GM21515 (cell line): ENCODE measurements around the gene CORO2B.
"Not testable (repeated sequence)": the region's sequence is repeated elsewhere in the genome, so short reads cannot be mapped to it uniquely, and the experiment has no call there.

Experiments used
- ATAC-seq: cut with Tn5 transposase; IDR thresholded peaks from one replicate; pipeline ENCODE4 v1.9.1; 2021; ENCODE audit not compliant: unreplicated experiment

CORO2B gene

GRCh38 chr15:68644083-68644904, 65.5 kb downstream of the CORO2B start:
- ATAC-seq = no peak

- ATAC-seq = no peak
Observed at GRCh38 chr15:68644996-68645395, 66.2 kb downstream of the CORO2B start.

- no peak for ATAC-seq
Observed at GRCh38 chr15:68646156-68646555, 67.4 kb downstream of the CORO2B start.

GRCh38 chr15:68646696-68647095, 67.9 kb downstream of the CORO2B start:
- no peak for ATAC-seq

DNA sequence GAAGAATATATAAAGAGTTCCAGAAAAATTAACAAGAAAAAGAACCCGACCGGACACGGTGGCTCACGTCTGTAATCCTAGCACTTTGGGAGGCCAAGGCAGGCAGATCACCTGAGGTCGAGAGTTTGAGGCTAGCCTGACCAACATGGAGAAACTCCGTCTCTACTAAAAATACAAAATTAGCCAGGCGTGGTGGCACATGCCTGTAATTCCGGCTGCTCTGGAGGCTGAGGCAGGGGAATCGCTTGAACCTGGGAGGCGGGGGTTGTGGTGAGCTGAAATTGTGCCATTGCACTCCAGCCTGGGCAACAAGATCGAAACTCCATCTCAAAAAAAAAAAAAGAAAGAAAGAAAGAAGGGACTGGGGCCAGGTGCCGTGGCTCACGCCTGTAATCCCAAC, 68.6 kb downstream of the CORO2B start:
- ATAC-seq = not testable (repeated sequence)

GRCh38 chr15:68650901-68651709, 72.3 kb downstream of the CORO2B start:
- ATAC-seq = no peak

GRCh38 chr15:68651916-68652525, 73.2 kb downstream of the CORO2B start:
- ATAC-seq = no peak

GRCh38 chr15:68653031-68653635, 74.3 kb downstream of the CORO2B start:
- ATAC-seq = no peak

- ATAC-seq = no peak
Observed at GRCh38 chr15:68653801-68654200, 75.0 kb downstream of the CORO2B start.

DNA sequence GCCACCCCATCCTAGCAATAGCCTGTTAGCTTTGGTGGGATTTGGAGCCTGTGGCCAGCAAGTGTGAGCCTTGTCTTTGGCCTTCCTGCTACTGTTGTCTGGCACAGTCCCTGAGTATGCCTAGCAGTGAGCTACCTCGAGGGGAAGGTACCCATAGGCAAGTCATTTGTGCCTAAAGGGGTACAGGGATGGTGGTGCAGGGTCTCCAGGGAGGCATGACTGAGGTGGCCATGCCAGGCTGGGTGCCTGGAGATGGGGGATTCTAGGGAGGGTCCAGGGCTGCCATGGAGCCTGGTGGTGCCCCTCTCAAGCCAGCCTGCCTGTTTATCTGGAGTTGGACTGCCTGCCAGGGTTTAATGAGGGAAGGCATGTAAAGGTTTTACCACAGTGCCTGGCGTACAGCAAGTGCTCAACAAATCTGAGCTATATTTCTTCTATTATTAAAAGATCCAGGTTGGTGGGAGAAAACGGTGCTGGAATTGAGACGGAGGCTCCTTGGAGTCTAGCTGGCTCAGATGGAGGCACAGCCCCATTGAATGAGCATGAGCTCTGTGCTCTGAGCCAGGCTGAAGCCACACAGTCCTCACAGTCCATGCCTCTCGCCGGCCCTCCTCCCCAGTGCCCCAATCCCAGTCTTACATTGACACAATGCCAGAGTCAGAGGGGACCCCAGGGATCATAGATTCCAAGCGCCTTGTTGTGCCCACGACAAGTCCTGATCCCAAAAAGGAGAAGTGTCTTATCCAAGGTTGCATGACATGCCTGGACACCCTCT, 76.2 kb downstream of the CORO2B start:
- ATAC-seq = no peak

DNA sequence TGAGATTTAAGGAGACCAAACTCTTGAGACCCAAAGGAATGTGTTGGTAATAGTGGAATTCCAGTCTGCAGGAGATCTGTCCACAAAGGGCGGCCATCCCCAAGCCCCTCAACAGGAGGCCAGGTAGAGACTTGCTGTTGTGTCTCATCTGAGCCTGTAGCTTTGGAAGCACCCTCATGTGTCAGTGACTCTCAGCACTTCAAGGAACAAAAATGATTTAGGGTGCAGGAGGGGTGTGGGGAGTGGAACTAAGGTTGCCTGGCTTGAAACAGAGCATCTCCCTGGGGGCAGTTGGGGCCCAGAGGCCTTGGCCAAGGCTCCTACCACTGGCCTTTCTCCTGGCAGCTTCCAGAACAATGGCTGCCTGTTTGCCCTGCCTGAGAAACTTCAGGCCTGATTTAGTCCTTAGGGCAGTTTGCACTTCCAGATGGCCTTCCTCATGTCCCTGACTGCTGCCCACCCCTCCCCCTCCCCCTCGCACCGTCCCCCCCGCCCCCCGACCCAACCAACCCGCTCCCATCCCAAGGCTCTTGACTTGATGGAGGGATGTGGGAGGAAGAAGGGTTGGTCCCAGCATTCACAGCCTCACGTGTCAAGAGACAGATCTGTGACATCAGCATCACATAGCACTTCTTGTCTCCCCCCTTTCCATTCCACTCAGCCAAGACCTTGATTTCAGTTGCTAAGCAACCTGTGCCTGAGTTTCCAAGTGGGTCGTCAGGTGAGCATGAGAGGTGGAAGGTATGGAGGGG, 77.1 kb downstream of the CORO2B start:
- no peak for ATAC-seq

DNA sequence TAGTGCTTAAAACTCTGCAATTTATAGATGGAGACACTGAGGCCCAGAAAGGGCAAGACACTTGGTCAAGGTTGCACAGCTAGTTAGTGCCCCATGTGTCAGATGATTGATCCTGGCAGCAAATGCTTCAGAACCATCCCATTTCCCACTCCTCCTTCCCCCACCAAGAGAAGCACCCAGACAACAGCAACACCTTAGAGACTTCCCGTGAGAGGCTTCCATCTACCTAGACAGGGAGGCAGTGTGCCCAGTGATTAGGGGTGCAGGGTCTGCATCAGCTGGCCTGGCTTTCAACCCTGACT, 77.6 kb downstream of the CORO2B start:
- no peak for ATAC-seq

DNA sequence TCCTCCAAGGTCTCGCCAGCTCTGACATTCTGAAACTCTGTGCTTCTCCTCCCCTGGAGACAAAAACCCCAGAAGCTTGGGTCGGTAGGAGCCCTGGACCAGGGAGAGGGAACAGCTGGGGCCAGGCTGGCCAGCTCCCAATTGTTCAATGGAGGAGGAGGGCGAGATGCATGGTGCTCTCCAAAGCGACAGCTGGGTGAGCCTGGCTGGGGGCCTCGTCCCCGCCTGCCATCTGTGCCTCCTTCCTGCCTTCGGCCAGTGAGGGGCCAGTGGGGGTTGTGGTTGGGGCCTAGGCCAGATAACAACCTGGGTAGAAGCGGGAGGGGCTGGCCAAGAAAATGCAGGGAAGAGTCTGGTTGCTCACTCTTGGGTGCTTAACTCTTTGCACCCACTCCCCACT, 79.4 kb downstream of the CORO2B start:
- ATAC-seq = no peak

DNA sequence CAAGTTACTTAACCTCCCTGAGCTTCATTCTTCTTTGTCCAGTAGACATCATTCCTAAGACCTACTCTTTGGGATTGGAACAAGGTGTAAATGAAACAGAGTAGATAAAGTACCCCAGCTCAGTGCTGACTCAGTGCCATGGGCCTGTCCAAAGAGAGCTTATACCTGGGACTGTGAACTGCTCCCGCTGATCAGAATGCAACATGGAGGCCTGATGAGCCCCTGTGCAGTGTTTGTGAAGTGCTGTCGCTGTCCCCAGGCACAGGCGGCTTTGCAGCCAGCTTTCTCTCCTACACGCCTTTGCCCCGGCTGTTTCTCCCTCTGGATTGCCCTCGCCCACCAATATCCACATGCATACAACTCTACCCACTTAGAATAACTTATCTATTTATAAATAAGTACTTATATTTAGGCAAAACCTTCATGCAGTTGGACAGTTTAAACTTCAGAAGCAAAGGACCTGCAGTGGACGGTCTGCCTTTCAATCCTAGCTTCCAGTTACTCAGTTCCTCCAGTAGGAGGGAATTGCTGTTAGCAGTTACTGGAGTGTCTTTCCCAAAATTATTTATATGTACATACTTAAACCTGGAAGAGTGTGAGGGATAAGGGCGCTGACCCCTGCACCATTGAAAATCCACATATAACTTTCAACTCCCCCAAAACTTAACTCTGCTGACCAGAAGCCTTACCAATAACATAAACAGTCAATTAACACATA, 80.0 kb downstream of the CORO2B start:
- ATAC-seq = no peak

DNA sequence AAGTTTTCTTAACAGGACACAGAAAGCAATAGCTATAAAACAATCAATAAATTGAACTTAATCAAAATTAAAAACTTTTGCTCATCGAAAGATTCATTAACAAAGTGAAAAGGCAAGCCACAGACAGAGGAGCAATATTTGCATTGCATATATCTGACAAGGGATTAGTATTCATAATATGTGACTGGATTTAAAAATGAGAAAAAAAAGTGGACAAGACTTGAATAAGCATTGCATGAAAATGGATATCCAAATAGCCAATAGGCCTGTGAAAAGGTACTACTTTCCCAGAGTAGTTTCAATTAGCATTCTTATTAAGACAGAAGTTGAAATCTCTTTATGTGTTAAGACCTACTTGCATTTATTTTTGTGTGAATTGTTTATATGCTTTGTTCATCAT, 84.7 kb downstream of the CORO2B start:
- ATAC-seq = no peak

DNA sequence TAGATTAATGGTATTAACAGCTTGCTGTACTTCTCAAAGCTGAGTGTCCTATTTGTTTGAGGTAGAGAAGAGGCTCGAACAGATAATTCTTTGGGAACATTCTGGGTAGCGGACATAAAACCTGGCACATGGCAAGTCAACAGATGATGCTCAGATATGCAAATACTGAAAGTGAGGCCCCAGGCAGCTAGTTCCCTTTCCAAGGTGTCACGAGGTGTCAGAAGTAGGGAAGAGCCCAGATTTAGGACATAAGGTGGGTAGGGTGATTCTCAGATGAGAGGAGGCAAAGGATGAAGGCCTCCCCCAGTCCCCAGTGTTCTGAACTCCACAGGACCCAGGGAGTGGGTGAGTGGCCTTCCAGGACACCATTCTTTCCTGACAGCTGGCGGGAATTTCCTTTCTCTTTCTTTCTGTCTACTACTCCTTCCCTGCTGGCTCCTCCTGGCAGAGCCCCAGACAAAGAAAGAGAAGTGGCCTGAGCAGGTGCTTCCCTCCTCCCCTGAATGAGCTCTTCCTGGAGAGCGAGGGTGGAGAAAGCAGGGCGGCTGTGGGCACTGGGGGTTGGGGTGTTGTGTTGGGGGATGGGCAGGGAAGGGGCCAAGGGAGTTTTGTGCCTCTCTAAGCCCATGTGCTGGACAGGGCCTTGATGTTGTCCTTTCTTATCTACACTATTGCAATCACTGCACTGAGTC, 87.5 kb downstream of the CORO2B start:
- ATAC-seq = no peak

DNA sequence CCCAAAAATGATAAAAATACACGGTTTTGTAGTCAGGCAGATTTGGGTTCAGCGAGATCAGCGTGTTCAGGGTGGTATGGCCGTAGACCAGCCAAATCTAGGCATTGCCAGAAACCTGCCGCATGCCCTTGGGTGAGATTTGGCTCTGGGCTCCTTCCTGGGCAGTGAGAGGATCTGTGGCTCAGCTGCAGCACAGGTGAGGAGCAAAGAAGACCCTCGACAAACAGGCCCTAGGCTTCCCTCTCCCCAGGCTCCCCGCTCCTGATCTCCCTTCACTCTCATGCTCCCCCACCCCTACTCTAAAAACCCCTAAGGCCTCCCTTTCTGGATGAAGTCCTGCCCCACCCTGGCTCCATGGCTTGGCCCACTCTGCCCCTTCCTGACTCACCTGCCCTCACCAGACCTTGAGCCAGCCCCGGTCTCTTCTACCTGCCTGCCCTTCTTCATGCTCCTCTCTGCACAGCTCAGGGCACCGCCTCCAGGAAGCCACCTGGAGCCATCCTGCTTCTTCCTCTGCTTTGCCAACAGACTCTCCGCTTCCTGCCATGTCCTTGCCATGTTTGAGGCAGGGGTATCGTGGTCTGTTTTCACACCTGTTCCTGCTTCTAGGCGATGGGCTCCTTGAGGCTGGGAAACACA, 88.1 kb downstream of the CORO2B start:
- no peak for ATAC-seq

DNA sequence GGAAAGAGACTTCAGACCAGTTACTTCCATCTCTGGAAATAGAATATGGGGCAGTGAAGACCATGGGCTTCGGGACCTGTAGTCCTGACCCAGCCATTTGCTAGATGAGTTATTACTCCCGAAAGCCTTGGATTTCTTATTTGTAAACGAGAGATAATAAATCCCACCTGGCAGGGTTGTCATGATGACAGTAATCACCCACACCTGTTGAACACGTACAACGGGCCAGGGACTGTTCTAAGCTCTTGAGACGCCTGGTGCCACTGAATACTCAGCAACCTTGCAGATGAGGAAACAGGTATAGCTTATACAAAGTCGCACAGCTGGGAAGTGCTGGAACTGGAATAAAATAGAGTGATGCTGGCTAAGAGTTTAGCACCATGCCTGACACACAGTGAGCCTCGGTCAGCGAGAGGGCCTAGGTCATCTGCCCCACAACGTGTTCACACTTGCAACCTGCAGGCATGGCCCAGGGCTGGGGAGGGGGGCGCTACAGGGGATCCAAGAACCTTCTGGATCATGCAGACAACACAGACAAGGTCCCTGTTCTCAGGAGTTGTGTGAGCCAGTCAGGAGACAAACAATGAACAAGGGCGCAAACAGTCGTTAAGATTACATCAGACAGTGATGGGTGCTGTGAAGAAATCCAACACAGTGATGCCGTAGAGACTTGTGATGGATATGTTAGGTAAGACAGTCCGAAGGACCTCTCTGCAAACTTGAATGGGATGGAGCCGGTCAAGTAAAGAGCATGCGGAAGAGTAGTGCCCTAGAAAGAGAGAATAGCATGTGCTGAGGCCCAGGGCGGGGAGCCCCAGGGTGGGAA, 89.2 kb downstream of the CORO2B start:
- no peak for ATAC-seq
